ENCODE measurements around the gene HTR5A.

- no peak for TF ChIP-seq CTCF (IDR thresholded peaks at IDR 0.05; ENCODE audit: insufficient read depth, low read length)
- no peak for TF ChIP-seq SPI1 (IDR thresholded peaks at IDR 0.05; ENCODE audit: borderline replicate concordance, low read depth)
These were observed 62.3 kb downstream of the HTR5A start for GRCh38 chr7:155132431-155132830.
